ENCODE results near the gene MTUS2.
"Not testable (repeated sequence)": the region's sequence is repeated elsewhere in the genome, so short reads cannot be mapped to it uniquely, and the experiment has no call there.

MTUS2 gene

GRCh38 chr13:29171244-29171643 lies 351.1 kb downstream of the MTUS2 start:
- FAIRE-seq = no peak

GRCh38 chr13:29174093-29174492 lies 354.0 kb downstream of the MTUS2 start:
- FAIRE-seq = no peak

- FAIRE-seq = no peak
Observed at GRCh38 chr13:29175250-29175873, 355.2 kb downstream of the MTUS2 start.

GRCh38 chr13:29180055-29180454 lies 359.9 kb downstream of the MTUS2 start:
- no peak for FAIRE-seq

- no peak for FAIRE-seq
Observed at GRCh38 chr13:29182216-29182615, 362.1 kb downstream of the MTUS2 start.

- no peak for FAIRE-seq
Observed at GRCh38 chr13:29185926-29186325, 365.8 kb downstream of the MTUS2 start.

GRCh38 chr13:29187584-29187983 lies 367.4 kb downstream of the MTUS2 start:
- no peak for FAIRE-seq

- no peak for FAIRE-seq
Observed at GRCh38 chr13:29190298-29190697, 370.2 kb downstream of the MTUS2 start.

GRCh38 chr13:29193083-29193482 lies 372.9 kb downstream of the MTUS2 start:
- FAIRE-seq = no peak

- no peak for FAIRE-seq
Observed at GRCh38 chr13:29195456-29195855, 375.3 kb downstream of the MTUS2 start.

GRCh38 chr13:29196409-29197074 lies 376.4 kb downstream of the MTUS2 start:
- FAIRE-seq = no peak

GRCh38 chr13:29202753-29203152 lies 382.6 kb downstream of the MTUS2 start:
- not testable (repeated sequence) for FAIRE-seq

GRCh38 chr13:29204651-29205050 lies 384.5 kb downstream of the MTUS2 start:
- no peak for FAIRE-seq

GRCh38 chr13:29210676-29211075 lies 390.5 kb downstream of the MTUS2 start:
- FAIRE-seq = no peak

GRCh38 chr13:29211162-29211561 lies 391.0 kb downstream of the MTUS2 start:
- FAIRE-seq = not testable (repeated sequence)

- FAIRE-seq = no peak
Observed at GRCh38 chr13:29222458-29222857, 402.3 kb downstream of the MTUS2 start.

- FAIRE-seq = no peak
Observed at GRCh38 chr13:29224206-29224605, 404.1 kb downstream of the MTUS2 start.

GRCh38 chr13:29227576-29227975 lies 407.4 kb downstream of the MTUS2 start:
- FAIRE-seq = no peak

- no peak for FAIRE-seq
Observed at GRCh38 chr13:29230299-29230845, 410.2 kb downstream of the MTUS2 start.

- no peak for FAIRE-seq
Observed at GRCh38 chr13:29239653-29240525, 419.8 kb downstream of the MTUS2 start.

- FAIRE-seq = no peak
Observed at GRCh38 chr13:29254626-29255370, 434.7 kb downstream of the MTUS2 start.

- FAIRE-seq = no peak
Observed at GRCh38 chr13:29255567-29255966, 435.4 kb downstream of the MTUS2 start.

- no peak for FAIRE-seq
Observed at GRCh38 chr13:29260684-29261083, 440.5 kb downstream of the MTUS2 start.

Data from G401.6 (cell line).